Retinal pigment epithelial cell (primary cell): Measurements from ENCODE around the gene CCDC15.

ENCODE experiments used
- DNase-seq: peaks from one replicate; pipeline ENCODE4 v3.0.0-alpha.2; 2010; ENCODE audit warnings: low read depth
- H3K4me3 ChIP-seq: 2 replicates; pipeline ENCODE4 v1.5.1; 2011; ENCODE audit warnings: mild to moderate bottlenecking, low read length, control low read depth, moderate library complexity
- CTCF ChIP-seq: conservative IDR thresholded peaks from 2 replicates; pipeline ENCODE4 v1.5.1; 2011; ENCODE audit warnings: low read depth, low read length, control low read depth, inconsistent platforms

Gene CCDC15

GRCh38 chr11:125057693-125058016 is 103.7 kb downstream of the CCDC15 start:
- DNase-seq: no peak
- no peak overlapping the region for H3K4me3 ChIP-seq
- no peak for TF ChIP-seq CTCF

- TF ChIP-seq CTCF: no peak
- DNase-seq: no peak
- H3K4me3 ChIP-seq: no peak overlapping the region
Observed at GRCh38 chr11:125061281-125061680, 107.3 kb downstream of the CCDC15 start.

GRCh38 chr11:125062218-125062930 is 108.4 kb downstream of the CCDC15 start:
- H3K4me3 ChIP-seq: peak overlapping the region; percentile 59
- no peak for DNase-seq
- no peak for TF ChIP-seq CTCF

GRCh38 chr11:125062931-125063428 is 109.0 kb downstream of the CCDC15 start, which contains the start of gene SLC37A2:
SLC37A2 (plus strand) TSS chr11:125063305; CDS start chr11:125063368, 63 bp downstream.
- peak; percentile 4 for DNase-seq
- H3K4me3 ChIP-seq: peak within 1 kb of the TSS; percentile 59
- no peak for TF ChIP-seq CTCF

GRCh38 chr11:125063429-125064043 is 109.5 kb downstream of the CCDC15 start:
- no peak for DNase-seq
- peak overlapping the region; percentile 59 for H3K4me3 ChIP-seq
- no peak for TF ChIP-seq CTCF

GRCh38 chr11:125064070-125064469 is 110.1 kb downstream of the CCDC15 start:
- TF ChIP-seq CTCF: no peak
- H3K4me3 ChIP-seq: no peak overlapping the region
- no peak for DNase-seq

- TF ChIP-seq CTCF: no peak
- H3K4me3 ChIP-seq: no peak overlapping the region
- DNase-seq: no peak
Observed at GRCh38 chr11:125068368-125068767, 114.4 kb downstream of the CCDC15 start.
